HPDE6-E6E7 (cell line): ENCODE data around the gene ANKRD29.
A peak's percentile ranks its signal among the peaks of the same experiment; 100 is the strongest.

Experiments used
- DNase-seq: peaks from one replicate; pipeline ENCODE4 v3.0.0; 2011; ENCODE audit warnings: missing footprints; ENCODE audit errors: extremely low spot score

ANKRD29 gene

DNA sequence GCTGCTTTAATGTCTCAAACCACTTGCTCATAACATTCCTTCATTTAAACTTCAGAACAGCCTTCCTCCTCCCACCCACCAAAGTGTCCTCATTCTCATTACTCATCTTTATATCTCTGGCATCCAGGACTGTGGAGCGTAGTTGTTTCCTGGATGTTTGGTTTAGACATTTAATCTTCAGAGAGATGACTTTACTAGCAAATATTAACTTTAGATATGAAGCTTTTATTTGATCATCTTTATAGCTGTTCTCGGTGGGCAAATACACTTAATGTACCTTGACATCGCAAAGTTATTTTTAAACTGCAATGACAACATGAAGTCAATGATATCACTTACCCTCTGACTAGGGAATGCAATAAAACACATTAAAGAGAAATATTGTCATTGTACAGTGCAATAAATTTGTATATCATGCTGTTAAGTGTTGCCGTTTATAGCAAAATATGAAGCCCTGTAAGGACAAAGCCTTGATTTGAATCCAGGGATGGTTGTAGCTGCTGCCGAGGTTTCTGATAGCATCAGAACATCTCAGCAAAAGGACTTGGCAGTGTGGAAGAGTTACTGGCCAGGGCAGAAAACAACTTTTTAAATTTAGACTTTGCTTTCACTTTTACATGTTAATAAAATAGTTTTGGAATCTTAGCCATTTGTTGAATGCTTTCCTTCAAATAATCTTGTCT, 21.9 kb upstream of the ANKRD29 start:
- DNase-seq = no peak

DNA sequence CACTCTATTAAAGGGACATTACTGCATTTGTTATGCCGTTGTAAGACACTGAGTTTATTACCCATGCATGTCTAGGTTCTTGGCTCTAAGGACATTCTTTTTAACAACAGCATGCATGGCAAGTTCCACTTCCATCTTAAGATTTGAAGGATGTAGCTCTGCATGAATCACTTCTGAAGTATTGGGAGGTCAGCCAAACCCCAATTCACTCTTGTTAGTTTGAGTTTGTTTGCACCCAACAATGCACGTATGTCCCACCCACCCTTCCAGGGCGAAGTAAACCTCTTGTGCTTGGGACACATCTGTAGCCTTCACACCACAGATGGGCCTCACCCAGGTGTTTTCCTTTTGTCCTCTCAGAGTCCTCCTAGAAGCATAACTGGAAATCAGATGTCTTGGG, 21.0 kb upstream of the ANKRD29 start:
- no peak for DNase-seq

- DNase-seq = no peak
Measured at GRCh38 chr18:23683155-23683554, 20.4 kb upstream of the ANKRD29 start.

GRCh38 chr18:23682472-23682871, 19.8 kb upstream of the ANKRD29 start:
- no peak for DNase-seq

- DNase-seq = no peak
Measured at GRCh38 chr18:23682045-23682444, 19.3 kb upstream of the ANKRD29 start.

DNA sequence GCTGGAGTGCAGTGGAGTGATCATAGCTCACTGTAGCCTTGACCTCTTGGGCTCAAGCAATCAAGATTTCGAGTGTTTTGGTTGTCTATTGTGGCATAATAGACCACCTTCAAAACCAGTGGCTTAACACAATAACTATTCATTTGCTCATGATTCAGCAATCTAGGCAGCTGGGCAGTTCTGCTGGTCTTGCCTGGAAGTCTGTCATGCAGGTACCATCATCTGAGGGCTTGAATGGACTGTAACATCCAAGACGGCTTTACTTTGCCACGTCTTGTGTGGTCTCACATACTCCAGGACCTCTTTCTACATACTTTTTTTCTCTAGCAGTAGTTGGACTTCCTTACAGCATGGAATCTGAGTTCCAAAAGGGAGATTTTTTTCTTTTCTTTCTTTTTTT, 13.2 kb upstream of the ANKRD29 start:
- no peak for DNase-seq

GRCh38 chr18:23675236-23675635, 12.5 kb upstream of the ANKRD29 start:
- no peak for DNase-seq

DNA sequence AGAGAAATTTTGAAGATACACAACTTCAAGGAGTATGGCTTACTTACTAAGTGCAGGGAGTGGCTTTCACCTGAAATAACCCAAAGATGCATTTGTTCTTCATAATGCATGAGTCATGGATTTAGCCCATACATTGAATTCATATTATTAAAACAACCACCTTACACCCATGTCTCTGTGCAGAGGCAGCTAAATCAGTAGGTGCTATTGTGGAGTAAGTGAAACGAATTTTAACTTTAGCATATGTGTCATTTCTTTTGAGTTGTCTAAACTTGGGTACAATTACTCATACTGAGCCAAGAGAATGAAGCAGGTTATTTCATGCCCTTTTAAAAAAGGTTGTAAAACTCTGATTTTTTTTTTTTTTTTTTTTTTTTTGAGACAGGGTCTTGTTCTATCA, 11.0 kb upstream of the ANKRD29 start:
- no peak for DNase-seq

DNA sequence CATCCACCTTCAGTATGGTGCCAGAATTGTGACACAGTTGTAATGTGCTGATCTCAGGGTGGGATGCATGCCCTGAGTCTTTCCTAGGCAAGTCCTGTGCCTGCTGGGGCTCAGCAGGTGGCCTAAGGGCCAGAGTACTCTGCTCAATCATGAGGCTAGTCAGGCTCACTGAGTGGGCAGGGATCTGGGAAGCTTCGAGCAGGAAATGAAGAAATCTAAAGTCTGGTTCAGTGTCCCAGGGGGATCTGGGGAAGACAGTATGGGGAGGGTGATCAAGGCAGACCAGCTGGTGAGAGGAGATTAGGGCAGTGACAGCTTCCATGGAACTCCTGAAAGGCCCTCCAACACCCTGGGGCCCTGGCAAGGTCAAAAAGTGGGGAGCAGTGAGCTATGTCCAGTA, 8.9 kb upstream of the ANKRD29 start:
- no peak for DNase-seq

DNA sequence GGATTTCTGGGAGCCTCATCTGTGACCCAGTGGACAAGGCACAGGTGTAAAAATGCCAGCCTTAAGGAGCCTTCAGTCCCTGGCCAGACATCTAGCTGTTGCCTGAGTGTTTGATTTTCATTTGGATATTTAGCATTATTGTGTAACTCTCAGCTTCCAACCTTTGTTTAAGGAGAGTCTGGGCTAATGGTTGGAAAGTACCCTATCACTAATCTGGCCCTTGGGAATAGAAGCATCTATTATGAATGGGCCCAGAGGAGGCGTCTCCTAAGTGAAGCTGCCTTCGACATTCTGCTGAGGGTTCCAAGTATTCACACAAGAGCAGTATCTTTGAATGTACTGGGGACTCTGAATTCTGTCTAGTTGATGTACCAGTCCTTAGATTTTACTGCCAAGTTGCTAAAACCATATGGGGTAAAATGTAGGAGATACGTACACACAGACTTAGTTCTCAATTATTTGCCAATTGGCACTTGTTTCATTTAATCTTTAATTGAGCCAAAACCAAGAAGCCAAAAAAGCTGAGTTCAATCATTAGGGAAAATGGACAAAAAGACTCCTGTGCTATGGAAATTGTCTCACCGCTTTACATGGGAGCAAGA, 7.2 kb upstream of the ANKRD29 start:
- DNase-seq = no peak

GRCh38 chr18:23669202-23669766, 6.6 kb upstream of the ANKRD29 start:
- no peak for DNase-seq

GRCh38 chr18:23668731-23669130, 6.0 kb upstream of the ANKRD29 start:
- no peak for DNase-seq

DNA sequence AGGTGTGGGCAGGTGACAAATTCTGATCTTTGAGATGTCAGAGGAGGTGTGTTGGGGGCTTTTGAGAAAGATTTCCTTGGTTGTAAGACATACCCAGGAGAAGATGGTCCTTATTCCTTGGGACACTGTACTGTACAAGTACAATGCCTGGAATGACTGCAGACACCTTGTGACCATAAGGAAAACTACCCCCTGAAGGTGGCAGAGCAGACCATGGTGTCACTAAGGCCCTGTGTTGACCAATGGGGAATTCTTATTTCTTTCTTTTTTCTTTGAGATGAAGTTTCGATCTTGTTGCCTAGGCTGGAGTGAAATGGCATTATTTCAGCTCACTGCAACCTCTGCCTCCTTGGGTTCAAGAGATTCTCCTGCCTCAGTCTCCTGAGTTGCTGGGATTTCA, 4.4 kb upstream of the ANKRD29 start:
- DNase-seq = no peak

GRCh38 chr18:23664674-23665073, 2.0 kb upstream of the ANKRD29 start:
- DNase-seq = no peak

DNA sequence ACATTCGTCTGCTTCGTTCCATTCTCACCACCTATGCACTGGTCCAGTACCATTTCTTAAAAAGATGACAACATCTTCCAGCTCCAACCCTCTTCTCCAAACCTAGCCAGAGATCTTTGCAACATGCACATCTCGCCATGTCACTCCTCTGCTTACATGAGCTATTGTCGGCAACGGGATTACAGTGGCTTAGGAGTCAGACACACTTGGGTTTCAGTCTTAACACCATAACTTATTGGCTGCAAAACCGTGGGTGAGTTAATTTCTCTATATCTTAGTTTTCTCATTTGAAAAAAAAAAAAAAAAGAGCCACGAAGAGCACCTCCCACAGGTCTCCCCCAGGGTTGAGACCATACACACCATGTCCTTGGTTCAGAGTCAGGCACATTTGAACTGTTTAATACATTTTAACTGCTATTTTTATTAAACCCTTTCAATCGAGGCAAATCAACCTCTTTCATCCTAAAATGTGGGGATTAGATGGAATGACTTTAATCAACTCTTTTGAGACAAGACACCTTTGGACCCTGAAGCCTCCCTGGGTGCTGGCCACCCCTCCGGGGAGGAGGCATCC, 889 bp downstream of the ANKRD29 start:
- DNase-seq = no peak

GRCh38 chr18:23658285-23658684, 4.4 kb downstream of the ANKRD29 start:
- no peak for DNase-seq

DNA sequence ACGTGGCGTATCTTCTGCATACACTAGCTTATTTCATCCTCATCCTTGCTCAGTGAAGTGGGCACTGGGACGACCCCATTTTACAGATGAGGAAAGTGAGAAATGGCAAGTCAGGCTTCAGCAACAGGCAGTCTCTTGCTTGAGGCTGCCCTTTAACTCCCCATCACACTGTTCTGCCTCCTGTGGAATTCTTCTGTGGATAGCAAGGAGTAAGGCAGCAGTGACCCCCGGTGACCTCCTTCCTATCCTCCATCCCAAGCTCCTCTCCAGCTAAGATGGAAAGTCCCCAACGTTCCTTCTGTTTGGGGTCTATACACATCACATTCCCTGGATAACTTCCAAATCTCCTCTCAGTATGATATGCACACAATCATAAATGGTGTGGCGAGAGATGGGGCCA, 10.5 kb downstream of the ANKRD29 start:
- no peak for DNase-seq

DNA sequence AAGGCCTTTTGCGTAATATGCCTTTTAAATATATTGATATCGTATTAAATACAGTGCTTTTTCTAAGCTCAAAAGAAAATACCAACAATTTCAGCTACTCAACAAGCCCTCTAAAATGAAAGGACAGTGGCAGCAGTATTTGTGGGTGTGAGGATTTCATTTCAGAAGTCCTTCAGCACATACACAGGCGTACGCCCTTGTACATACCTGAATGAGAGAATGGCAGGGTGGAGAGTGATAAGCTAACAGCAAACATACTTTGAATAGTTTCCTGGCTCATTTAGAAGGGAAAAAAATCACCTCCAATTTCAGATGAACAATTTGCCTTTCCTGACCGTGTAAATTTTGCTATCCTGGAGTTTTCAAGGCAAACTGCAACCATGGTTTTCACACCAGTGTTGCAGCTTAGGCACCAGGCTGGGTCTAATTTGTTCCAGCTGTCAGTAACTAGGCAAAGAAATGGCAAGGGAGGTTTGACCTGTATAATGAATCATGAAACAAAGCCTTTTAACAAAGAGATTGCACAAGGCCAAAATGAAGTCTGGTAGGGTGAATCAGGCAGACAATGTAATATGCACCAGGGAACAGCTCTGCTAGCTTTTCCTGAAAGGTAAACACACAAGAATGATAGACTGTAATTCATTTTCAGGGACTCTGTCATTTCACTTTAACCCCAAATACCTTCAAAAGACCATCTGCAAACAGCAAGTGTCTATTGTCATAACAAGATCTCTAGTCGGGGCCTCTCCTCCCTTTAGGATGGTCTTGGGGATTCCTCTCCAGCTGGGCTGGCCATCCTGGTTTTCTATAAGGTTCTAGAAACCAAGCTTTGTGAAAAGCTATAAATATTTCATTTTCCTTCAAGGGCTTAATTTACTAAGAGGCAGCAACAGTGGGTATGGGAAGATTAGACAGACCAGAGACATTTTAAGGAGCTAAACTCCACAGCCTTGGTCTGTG, 11.5 kb downstream of the ANKRD29 start:
- peak; percentile 90 for DNase-seq

DNA sequence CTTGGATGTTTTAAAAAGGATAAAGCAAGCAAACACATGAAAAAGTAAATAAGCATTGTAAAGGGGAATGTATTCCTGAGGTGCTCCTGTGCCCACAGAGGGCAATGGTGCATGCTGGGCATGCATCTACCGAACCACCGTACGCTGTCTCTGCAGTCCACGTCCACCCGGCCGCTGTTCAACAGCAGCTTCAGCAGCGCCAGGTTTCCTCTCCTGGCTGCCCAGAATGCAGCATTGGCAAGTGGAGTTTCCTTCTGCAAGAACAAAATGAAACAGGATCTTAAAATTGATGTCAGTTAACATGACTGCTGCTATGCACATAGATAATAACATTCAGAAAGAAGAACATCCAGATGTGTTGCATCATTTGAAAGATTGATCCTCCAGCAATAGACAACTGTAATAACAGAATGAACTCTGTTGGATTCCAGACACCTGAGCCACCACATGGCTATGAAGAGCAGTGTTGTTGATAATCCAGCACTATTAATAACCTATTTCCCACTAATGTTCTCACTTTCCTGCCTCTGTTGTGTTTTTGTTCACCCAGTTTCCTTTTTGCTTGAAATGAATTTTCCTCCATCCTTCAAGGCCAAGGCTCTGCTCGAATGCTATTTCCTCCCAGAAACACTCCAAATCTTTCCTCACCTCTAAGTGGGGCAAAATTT, 13.6 kb downstream of the ANKRD29 start:
- no peak for DNase-seq

- no peak for DNase-seq
Measured at GRCh38 chr18:23648456-23648855, 14.3 kb downstream of the ANKRD29 start.

GRCh38 chr18:23646282-23646681, 16.4 kb downstream of the ANKRD29 start:
- no peak for DNase-seq
